ENCODE results near the gene SPTBN1.
A peak's percentile ranks its signal among the peaks of the same experiment; 100 is the strongest.

SPTBN1 gene

GRCh38 chr2:54569745-54570301, 113.7 kb downstream of the SPTBN1 start:
- no peak overlapping the region for H3K4me3 ChIP-seq (ENCODE audit: control insufficient read depth, low read depth, low read length)
- TF ChIP-seq, protein P1, sequence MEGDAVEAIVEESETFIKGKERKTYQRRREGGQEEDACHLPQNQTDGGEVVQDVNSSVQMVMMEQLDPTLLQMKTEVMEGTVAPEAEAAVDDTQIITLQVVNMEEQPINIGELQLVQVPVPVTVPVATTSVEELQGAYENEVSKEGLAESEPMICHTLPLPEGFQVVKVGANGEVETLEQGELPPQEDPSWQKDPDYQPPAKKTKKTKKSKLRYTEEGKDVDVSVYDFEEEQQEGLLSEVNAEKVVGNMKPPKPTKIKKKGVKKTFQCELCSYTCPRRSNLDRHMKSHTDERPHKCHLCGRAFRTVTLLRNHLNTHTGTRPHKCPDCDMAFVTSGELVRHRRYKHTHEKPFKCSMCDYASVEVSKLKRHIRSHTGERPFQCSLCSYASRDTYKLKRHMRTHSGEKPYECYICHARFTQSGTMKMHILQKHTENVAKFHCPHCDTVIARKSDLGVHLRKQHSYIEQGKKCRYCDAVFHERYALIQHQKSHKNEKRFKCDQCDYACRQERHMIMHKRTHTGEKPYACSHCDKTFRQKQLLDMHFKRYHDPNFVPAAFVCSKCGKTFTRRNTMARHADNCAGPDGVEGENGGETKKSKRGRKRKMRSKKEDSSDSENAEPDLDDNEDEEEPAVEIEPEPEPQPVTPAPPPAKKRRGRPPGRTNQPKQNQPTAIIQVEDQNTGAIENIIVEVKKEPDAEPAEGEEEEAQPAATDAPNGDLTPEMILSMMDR (IDR thresholded peaks at IDR 0.05; ENCODE audit: control insufficient read depth, insufficient read depth, low read depth, low read length, missing control alignments), result no peak
- DNase-seq (ENCODE audit: low read depth), result no peak

- no peak for DNase-seq (ENCODE audit: low read depth)
- TF ChIP-seq, protein P1 (IDR thresholded peaks at IDR 0.05; ENCODE audit: control insufficient read depth, insufficient read depth, low read depth, low read length, missing control alignments), result no peak
- H3K4me3 ChIP-seq (ENCODE audit: control insufficient read depth, low read depth, low read length), result no peak overlapping the region
These were observed 114.3 kb downstream of the SPTBN1 start for GRCh38 chr2:54570321-54570855.

- no peak overlapping the region for H3K4me3 ChIP-seq (ENCODE audit: control insufficient read depth, low read depth, low read length)
- TF ChIP-seq, protein P1 (IDR thresholded peaks at IDR 0.05; ENCODE audit: control insufficient read depth, insufficient read depth, low read depth, low read length, missing control alignments), result no peak
- DNase-seq (ENCODE audit: low read depth), result peak; percentile 85
These were observed 115.0 kb downstream of the SPTBN1 start for GRCh38 chr2:54570925-54571694.

GRCh38 chr2:54572262-54572635, 116.1 kb downstream of the SPTBN1 start:
- TF ChIP-seq, protein P1 (IDR thresholded peaks at IDR 0.05; ENCODE audit: control insufficient read depth, insufficient read depth, low read depth, low read length, missing control alignments), result no peak
- DNase-seq (ENCODE audit: low read depth), result peak; percentile 87
- H3K4me3 ChIP-seq (ENCODE audit: control insufficient read depth, low read depth, low read length), result no peak overlapping the region

DNA sequence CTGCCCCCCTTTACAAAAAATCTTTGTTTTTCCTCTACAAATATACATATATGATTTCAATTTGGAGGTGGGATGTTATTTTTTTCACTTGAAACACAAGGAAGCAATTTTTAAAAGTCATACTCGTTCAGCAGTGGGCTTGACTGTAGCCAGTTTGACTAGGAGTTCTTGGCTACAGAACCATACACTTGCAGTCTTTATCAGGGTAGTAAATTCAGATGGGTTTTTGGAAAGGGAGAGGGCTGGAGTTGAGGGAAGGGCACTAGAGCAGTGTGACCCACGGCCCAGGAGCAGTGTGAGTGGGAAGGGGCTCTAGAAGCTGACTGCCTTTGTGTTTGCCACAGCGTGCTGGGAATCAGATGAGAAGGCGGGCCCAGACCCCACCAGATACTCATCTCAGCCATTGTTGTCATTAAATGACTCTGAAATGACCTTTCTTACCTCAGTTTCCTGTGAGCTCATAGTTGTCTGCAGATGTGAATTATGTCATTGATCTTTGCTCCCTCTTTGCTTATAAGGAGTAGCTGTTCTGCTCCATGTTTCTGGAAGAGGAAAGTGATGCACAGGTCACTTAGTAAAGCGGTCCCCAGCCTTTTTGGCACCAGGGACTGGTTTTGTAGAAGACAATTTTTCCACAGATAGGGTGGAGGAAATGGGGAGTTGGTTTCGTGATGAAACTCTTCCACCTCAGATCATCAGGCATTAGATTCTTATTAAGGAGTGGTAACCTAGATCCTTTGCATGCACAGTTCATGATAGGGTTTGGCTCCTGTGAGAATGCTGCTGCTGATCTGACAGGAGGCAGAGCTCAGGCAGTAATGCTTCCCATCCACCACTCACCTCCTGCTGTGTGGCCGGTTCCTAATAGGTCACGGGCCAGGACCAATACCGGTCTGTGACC, 116.8 kb downstream of the SPTBN1 start:
- TF ChIP-seq, protein P1 (IDR thresholded peaks at IDR 0.05; ENCODE audit: control insufficient read depth, insufficient read depth, low read depth, low read length, missing control alignments), result no peak
- H3K4me3 ChIP-seq (ENCODE audit: control insufficient read depth, low read depth, low read length), result no peak overlapping the region
- no peak for DNase-seq (ENCODE audit: low read depth)

DNA sequence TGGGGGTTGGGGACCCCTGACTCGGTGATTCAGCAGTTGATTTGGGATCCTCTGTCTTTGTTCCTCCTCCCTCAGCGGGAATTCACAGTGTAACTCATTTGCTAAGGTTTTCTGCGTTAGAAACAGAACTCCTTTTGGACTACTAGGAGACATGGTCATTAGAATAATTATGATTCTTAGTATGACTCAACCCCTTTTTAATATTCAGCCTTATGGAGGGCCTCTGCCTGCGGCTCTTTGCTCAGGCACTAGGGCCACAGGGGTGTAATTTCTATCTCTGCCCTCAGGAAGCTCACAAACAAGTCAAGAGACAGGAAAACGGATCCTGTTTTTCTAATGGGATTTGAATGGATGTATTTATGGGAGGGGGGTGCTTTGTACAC, 117.4 kb downstream of the SPTBN1 start:
- no peak overlapping the region for H3K4me3 ChIP-seq (ENCODE audit: control insufficient read depth, low read depth, low read length)
- TF ChIP-seq, protein P1 (IDR thresholded peaks at IDR 0.05; ENCODE audit: control insufficient read depth, insufficient read depth, low read depth, low read length, missing control alignments), result no peak
- no peak for DNase-seq (ENCODE audit: low read depth)
